K562 (cell line): Measurements from ENCODE around the gene IGF2BP3. TPM values are rescaled to one million over a fixed set of nuclear protein-coding genes. Genes with fewer than 3 reads are reported as not detected.

Experiments
- ATAC-seq: fragments of 200-7000 bp; cut with Tn5 transposase; 3 replicates; pipeline ENCODE4 v1.9.1; 2020; ENCODE audit warnings: moderate library complexity
- BruUV-seq: library from RNA; stranded (reverse); fragments of 400-500 nt; replicated peaks from 2 replicates; lab custom pipeline; 2021; lab: Mats Ljungman, UMichigan
- CTCF ChIA-PET: fragments of 300-600 bp; formaldehyde crosslinking; extraction: SDS; loops from one replicate; lab custom pipeline; 2021; ENCODE audit warnings: low intra/inter-chr PET ratio; lab: Yijun Ruan, JAX
- POLR2A ChIA-PET: fragments of 300-600, 350-650 bp; sonication (Branson Sonifier 250); formaldehyde crosslinking; extraction: SDS; loops from one replicate; lab custom pipeline; 2021; ENCODE audit warnings: antibody characterized with exemption, inconsistent platforms; lab: Yijun Ruan, JAX
- DNase-seq, 4 experiments: peaks; one replicate each; pipeline versions ENCODE4 v3.0.0 to v3.0.0-alpha.2; 2011 to 2018; ENCODE audit warnings: low spot score in 3 of 4, mixed read lengths in 3 of 4; ENCODE audit errors: extremely low read depth in 1 of 4
- FAIRE-seq: peaks from 2 replicates; lab custom pipeline; 2011; peaks lifted over from hg19 to GRCh38; lab: Jason Lieb, UNC
- H2AFZ ChIP-seq: 2 replicates; pipeline ENCODE4 v1.6.0; 2011; ENCODE audit warnings: low read depth, low read length, control low read depth, inconsistent platforms
- H3K27ac ChIP-seq: fragments of 200-600 bp; 3 replicates; pipeline ENCODE4 v1.8.0; 2011; ENCODE audit warnings: low read depth, mild to moderate bottlenecking, control low read depth, inconsistent platforms, low read length, moderate library complexity, mixed read lengths; ENCODE audit errors: extremely low read depth
- H3K27me3 ChIP-seq, 2 experiments: fragments of 300-600 bp in 1 of 2; 2 replicates in 1 of 2; 3 replicates in 1 of 2; pipeline versions ENCODE4 v1.6.0 to v1.8.0; 2011; ENCODE audit warnings: inconsistent platforms in 2 of 2, low read length in 2 of 2, mild to moderate bottlenecking in 1 of 2, mixed read lengths in 1 of 2, moderate library complexity in 1 of 2; ENCODE audit not compliant: control insufficient read depth in 2 of 2, insufficient read depth in 2 of 2
- H3K36me3 ChIP-seq: fragments of 300-600 bp; 3 replicates; pipeline ENCODE4 v1.8.0; 2011; ENCODE audit warnings: mild to moderate bottlenecking, low read length, inconsistent platforms; ENCODE audit not compliant: control insufficient read depth, insufficient read depth
- H3K4me1 ChIP-seq, 2 experiments: fragments of 200-600 bp in 1 of 2; replicated peaks in 1 of 2; 2 replicates in 1 of 2; 3 replicates in 1 of 2; pipeline versions ENCODE4 v1.5.1 to v1.8.0; 2011; ENCODE audit warnings: inconsistent platforms in 2 of 2, low read length in 2 of 2, mild to moderate bottlenecking in 1 of 2, mixed read lengths in 1 of 2, moderate library complexity in 1 of 2; ENCODE audit not compliant: control insufficient read depth in 2 of 2, insufficient read depth in 2 of 2
- H3K4me2 ChIP-seq: 2 replicates; pipeline ENCODE4 v1.6.1; 2011; ENCODE audit warnings: low read length, control low read depth, inconsistent platforms, mixed read lengths; ENCODE audit not compliant: insufficient read depth
- H3K4me3 ChIP-seq: fragments of 200-600 bp; sonication (generic), shearing (Covaris generic); 2 replicates; pipeline ENCODE4 v1.5.1; 2016; ENCODE audit warnings: control low read depth, inconsistent platforms
- H3K79me2 ChIP-seq: fragments of 200-600 bp; 3 replicates; pipeline ENCODE4 v1.8.0; 2011; ENCODE audit warnings: low read length, inconsistent platforms; ENCODE audit not compliant: control insufficient read depth, insufficient read depth
- H3K9ac ChIP-seq, 2 experiments: 2 replicates each; pipeline versions ENCODE4 v1.6.0 to v1.6.1; 2011; ENCODE audit warnings: low read depth in 2 of 2, low read length in 2 of 2, control low read depth in 1 of 2, inconsistent platforms in 1 of 2, mild to moderate bottlenecking in 1 of 2, mixed read lengths in 1 of 2; ENCODE audit not compliant: insufficient read depth in 1 of 2
- H3K9me1 ChIP-seq: one replicate; pipeline ENCODE4 v1.6.0; 2011; ENCODE audit warnings: inconsistent platforms, mild to moderate bottlenecking, low read length, moderate library complexity; ENCODE audit not compliant: control insufficient read depth, insufficient read depth
- H3K9me3 ChIP-seq: replicated peaks from 2 replicates; pipeline ENCODE4 v1.5.1; 2011; ENCODE audit warnings: low read depth, low read length, inconsistent platforms; ENCODE audit not compliant: control insufficient read depth, insufficient read depth
- H4K20me1 ChIP-seq: replicated peaks from 2 replicates; pipeline ENCODE4 v1.6.1; 2011; ENCODE audit warnings: low read length, inconsistent platforms, mixed read lengths; ENCODE audit not compliant: control insufficient read depth, insufficient read depth
- CREM ChIP-seq: IDR thresholded peaks from 2 replicates; pipeline ENCODE4 v1.6.1; 2014; ENCODE audit warnings: antibody characterized with exemption, low read depth
- KDM5B ChIP-seq: fragments of 200-600 bp; sonication (generic); IDR thresholded peaks from 2 replicates; pipeline ENCODE4 v1.6.1; 2012; ENCODE audit warnings: low read depth, mild to moderate bottlenecking, moderate library complexity, low read length, control low read depth, inconsistent platforms; ENCODE audit not compliant: insufficient replicate concordance
- KLF6 ChIP-seq: fragments of 250-450 bp; sonication (Bioruptor Pico); IDR thresholded peaks from 2 replicates; pipeline ENCODE4 v1.4.0; 2020; ENCODE audit warnings: mild to moderate bottlenecking, moderate library complexity, borderline replicate concordance
- NCOA6 ChIP-seq: fragments of 450-650 bp; IDR thresholded peaks from 2 replicates; pipeline ENCODE4 v1.6.1; 2017; ENCODE audit warnings: mild to moderate bottlenecking
- NR2C2 ChIP-seq, 2 experiments: fragments of 200-800 bp in 1 of 2; sonication (Bioruptor generic) in 1 of 2; sonication (generic) in 1 of 2; formaldehyde crosslinking in 1 of 2; IDR thresholded peaks; 2 replicates each; pipeline versions ENCODE4 v1.6.1 to v1.8.0; 2016 to 2022; ENCODE audit warnings: mild to moderate bottlenecking in 1 of 2, missing compliant biosample characterization in 1 of 2, missing genetic modification characterization in 1 of 2, missing genetic modification reagents in 1 of 2
- RAD21 ChIP-seq, 2 experiments: fragments of 250-450 bp in 1 of 2; fragments of 450-650 bp in 1 of 2; sonication (Bioruptor Pico) in 1 of 2; formaldehyde crosslinking in 1 of 2; IDR thresholded peaks in 1 of 2; conservative IDR thresholded peaks in 1 of 2; 2 replicates each; pipeline versions ENCODE4 v1.4.0 to v1.8.0; 2020 to 2022; ENCODE audit warnings: mild to moderate bottlenecking in 2 of 2, moderate library complexity in 1 of 2
- STAG1 ChIP-seq: sonication (generic); formaldehyde crosslinking; IDR thresholded peaks from 2 replicates; pipeline ENCODE4 v1.5.0; 2020; ENCODE audit warnings: missing genetic modification reagents, borderline replicate concordance
- YY1 ChIP-seq, 3 experiments: IDR thresholded peaks; 2 replicates each; pipeline ENCODE4 v1.6.1; 2011; ENCODE audit warnings: low read length in 2 of 3, mild to moderate bottlenecking in 2 of 3, moderate library complexity in 2 of 3, borderline replicate concordance in 1 of 3, control low read depth in 1 of 3, low read depth in 1 of 3; ENCODE audit not compliant: insufficient read depth in 3 of 3, insufficient replicate concordance in 2 of 3, control insufficient read depth in 1 of 3, insufficient read length in 1 of 3; ENCODE audit errors: extremely low read depth in 1 of 3
- ZKSCAN1 ChIP-seq: fragments of 150-350 bp; IDR thresholded peaks from 2 replicates; pipeline ENCODE4 v1.6.1; 2016; ENCODE audit warnings: low read depth, low read length
- ZNF347 ChIP-seq: fragments of 450-650 bp; formaldehyde crosslinking; IDR thresholded peaks from 2 replicates; pipeline ENCODE4 v1.4.0; 2020; ENCODE audit warnings: low read depth, mild to moderate bottlenecking, moderate library complexity
- WGBS: fragments of 100-300 bp; shearing (Covaris generic); methylation state at CpG from one replicate; pipeline ENCODE4 v1.1.6; 2016; ENCODE audit warnings: low coverage, mixed read lengths; ENCODE audit not compliant: insufficient coverage; ENCODE audit errors: missing lambda C conversion rate; 5-methylcytosine and 5-hydroxymethylcytosine counted together
- in situ Hi-C: fragments of 300-500 bp; cut with MboI; formaldehyde crosslinking; loops from 4 replicates; pipeline ENCODE4 v1.15.0; 2018; ENCODE audit warnings: inconsistent platforms, mixed read lengths
- intact Hi-C: fragments of 100-400 bp; cut with micrococcal nuclease; formaldehyde crosslinking; loops from 2 replicates; pipeline ENCODE4 v1.14.2; 2022
- polyA plus RNA-seq, 8 experiments: library from polyadenylated mRNA; depleted of rRNA in 4 of 8; stranded (reverse) in 5 of 8; unstranded in 3 of 8; fragments of >200 nt; fragmentation: Nextera tagmentation in 2 of 8; fragmentation: Illumina TruSeq in 1 of 8; extraction: Ambion mirVana in 2 of 8; extraction: Trizol in 1 of 8; gene quantifications; 2 replicates each; pipeline versions ENCODE4 v1.2.1 to v1.2.3, GENCODE V29; 2011 to 2014; ENCODE audit warnings: inconsistent platforms in 1 of 8, missing spikeins in 1 of 8
- total RNA-seq, 7 experiments: library from RNA; depleted of rRNA in 6 of 7; stranded (reverse); fragments of >200 nt in 6 of 7; fragmentation: Illumina TruSeq in 2 of 7; extraction: Trizol in 2 of 7; gene quantifications; 2 replicates each; pipeline versions ENCODE4 v1.2.1 to v1.2.3, GENCODE V29; 2011 to 2021; ENCODE audit warnings: low replicate concordance in 1 of 7
- TF ChIP-seq, protein P1 (sequence below): IDR thresholded peaks from 3 replicates; pipeline ENCODE4 v1.6.1; 2011; ENCODE audit warnings: borderline replicate concordance, mild to moderate bottlenecking; ENCODE audit not compliant: insufficient read length, insufficient read depth
- TF ChIP-seq, protein P2 (sequence below): fragments of 450-650 bp; formaldehyde crosslinking; IDR thresholded peaks from 2 replicates; pipeline ENCODE4 v1.4.0; 2020; ENCODE audit warnings: mild to moderate bottlenecking, moderate library complexity

The IGF2BP3 gene
- total and polyA plus RNA-seq, 9 of the 15 experiments (the other 6 are each of a cell fraction or from before 2014, with no cell fraction given), result 8.4 to 88.1 (median 61.2) TPM

DNA sequence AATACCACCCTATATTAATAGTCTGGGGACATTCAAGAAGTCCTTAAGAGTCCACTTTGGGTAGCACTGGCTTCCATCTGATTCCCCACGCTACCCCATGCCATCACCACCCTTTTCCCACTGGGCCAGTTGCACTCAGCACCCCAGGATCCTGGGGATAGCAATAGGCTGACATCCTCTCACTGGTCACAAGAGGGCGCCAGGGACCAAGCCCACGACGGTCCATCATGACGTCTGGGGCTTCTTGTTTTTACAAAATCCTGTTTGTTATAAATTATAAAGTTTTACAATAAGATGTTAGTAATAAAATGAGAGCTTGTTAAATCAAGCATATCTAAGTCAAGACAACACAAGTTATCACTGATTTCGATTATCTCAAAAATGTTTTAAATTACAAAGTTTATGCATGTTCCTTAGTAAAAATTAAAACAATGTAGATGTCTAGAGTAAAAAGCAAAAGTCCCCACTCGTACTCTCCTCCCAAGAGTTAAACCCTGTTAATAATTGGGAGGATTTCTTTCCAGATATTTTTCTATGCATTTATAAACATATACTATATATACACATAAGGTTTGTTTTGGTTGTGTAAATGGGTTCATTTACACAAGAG, 208.3 kb downstream of the IGF2BP3 start:
- peak; percentile 89 for FAIRE-seq
- Histone ChIP-seq H3K27me3 (no peaks in the 10 kb centered on the region), H3K36me3 (no peaks in the 10 kb centered on the region), H4K20me1 (no peaks in the 10 kb centered on the region), H3K9me3 (no peaks in the 10 kb centered on the region), H2AFZ (peak overlapping the region; percentile 20; the same call in 1 of the 2 replicates), H3K4me1 (peaks cover 0 to under 1% of the 10 kb centered on the region in 2 experiments; a peak in 2 of 5 replicates), H3K9ac (no peak overlapping the region), H3K27ac (no peak overlapping the region), H3K4me2 (no peak overlapping the region), H3K4me3 (no peak overlapping the region), H3K9me1 (no peaks in the 10 kb centered on the region), H3K79me2 (no peaks in the 10 kb centered on the region)
- CTCF ChIA-PET, result interaction anchor here (0.6 to 2.2 kb wide), 3 partner anchors 77 to 451 kb away, joined by 3 to 9 read pairs (median 8); no protein-coding TSS in a partner anchor
- DNase-seq, result peak; percentile 82 to 86 (median 84)
- in situ Hi-C loops, result loop anchor here (25.0 kb wide), 2 partner anchors 450 to 725 kb away; partner anchors contain the start of gene STK31
- peak; percentile 99 for ATAC-seq
- POLR2A ChIA-PET, result interaction anchor here (1.0 kb wide), 1 partner anchor 50 kb away, joined by 3 read pairs; no protein-coding TSS in a partner anchor
- no TSS peak for BruUV-seq
- intact Hi-C loops, result loop anchor here (1.0 to 5.0 kb wide), 2 partner anchors 11 to 75 kb away; no protein-coding TSS in a partner anchor
- WGBS, result 1% methylated on average over 7 of the region's 7 CpGs
- TF ChIP-seq NR2C2 (CRISPR knock-in tag; IDR thresholded peaks at IDR 0.05), result no peak
- TF ChIP-seq NR2C2 (tag; IDR thresholded peaks at IDR 0.05), result no peak
- TF ChIP-seq STAG1, result peak; percentile 36; the same call in 1 of the 2 replicates
- TF ChIP-seq KDM5B, result no peak
- TF ChIP-seq, protein P1, sequence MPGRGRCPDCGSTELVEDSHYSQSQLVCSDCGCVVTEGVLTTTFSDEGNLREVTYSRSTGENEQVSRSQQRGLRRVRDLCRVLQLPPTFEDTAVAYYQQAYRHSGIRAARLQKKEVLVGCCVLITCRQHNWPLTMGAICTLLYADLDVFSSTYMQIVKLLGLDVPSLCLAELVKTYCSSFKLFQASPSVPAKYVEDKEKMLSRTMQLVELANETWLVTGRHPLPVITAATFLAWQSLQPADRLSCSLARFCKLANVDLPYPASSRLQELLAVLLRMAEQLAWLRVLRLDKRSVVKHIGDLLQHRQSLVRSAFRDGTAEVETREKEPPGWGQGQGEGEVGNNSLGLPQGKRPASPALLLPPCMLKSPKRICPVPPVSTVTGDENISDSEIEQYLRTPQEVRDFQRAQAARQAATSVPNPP, result no peak
- TF ChIP-seq YY1 (IDR thresholded peaks at IDR 0.05; ENCODE audit: borderline replicate concordance in 1 of 3, control insufficient read depth in 1 of 3, extremely low read depth in 1 of 3, insufficient read depth in 3 of 3, insufficient read length in 1 of 3, insufficient replicate concordance in 2 of 3, low read depth in 1 of 3, low read length in 2 of 3), result peak in 1 of 3 experiments; percentile 13
- TF ChIP-seq, protein P2, sequence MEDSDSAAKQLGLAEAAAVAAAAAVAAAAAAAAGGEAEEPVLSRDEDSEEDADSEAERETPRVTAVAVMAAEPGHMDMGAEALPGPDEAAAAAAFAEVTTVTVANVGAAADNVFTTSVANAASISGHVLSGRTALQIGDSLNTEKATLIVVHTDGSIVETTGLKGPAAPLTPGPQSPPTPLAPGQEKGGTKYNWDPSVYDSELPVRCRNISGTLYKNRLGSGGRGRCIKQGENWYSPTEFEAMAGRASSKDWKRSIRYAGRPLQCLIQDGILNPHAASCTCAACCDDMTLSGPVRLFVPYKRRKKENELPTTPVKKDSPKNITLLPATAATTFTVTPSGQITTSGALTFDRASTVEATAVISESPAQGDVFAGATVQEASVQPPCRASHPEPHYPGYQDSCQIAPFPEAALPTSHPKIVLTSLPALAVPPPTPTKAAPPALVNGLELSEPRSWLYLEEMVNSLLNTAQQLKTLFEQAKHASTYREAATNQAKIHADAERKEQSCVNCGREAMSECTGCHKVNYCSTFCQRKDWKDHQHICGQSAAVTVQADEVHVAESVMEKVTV (CRISPR knock-in tag), result peak; percentile 62
- peak; percentile 74 to 78 for TF ChIP-seq RAD21 (CRISPR knock-in tag; conservative IDR thresholded peaks at IDR 0.05 in 1 of 2, IDR thresholded peaks at IDR 0.05 in 1 of 2)
- TF ChIP-seq KLF6, result no peak
- no peak for TF ChIP-seq NCOA6
- no peak for TF ChIP-seq ZNF347
- peak; percentile 76 for TF ChIP-seq CREM
- no peak for TF ChIP-seq ZKSCAN1
